Panc1 (cell line): Measurements from ENCODE around the gene ATP2B2.

ENCODE experiments used
- TF ChIP-seq, protein P1 (sequence below), 2 experiments: IDR thresholded peaks; 2 replicates each; pipeline ENCODE4 v1.6.1; 2011 to 2012; ENCODE audit warnings: low read depth in 2 of 2, control low read depth in 1 of 2, low read length in 1 of 2, mild to moderate bottlenecking in 1 of 2, moderate library complexity in 1 of 2; ENCODE audit not compliant: insufficient read depth in 1 of 2
- TF ChIP-seq, protein P2 (sequence below): fragments of 450-650 bp; IDR thresholded peaks from 2 replicates; pipeline ENCODE4 v1.5.1; 2017; ENCODE audit warnings: mild to moderate bottlenecking

DNA sequence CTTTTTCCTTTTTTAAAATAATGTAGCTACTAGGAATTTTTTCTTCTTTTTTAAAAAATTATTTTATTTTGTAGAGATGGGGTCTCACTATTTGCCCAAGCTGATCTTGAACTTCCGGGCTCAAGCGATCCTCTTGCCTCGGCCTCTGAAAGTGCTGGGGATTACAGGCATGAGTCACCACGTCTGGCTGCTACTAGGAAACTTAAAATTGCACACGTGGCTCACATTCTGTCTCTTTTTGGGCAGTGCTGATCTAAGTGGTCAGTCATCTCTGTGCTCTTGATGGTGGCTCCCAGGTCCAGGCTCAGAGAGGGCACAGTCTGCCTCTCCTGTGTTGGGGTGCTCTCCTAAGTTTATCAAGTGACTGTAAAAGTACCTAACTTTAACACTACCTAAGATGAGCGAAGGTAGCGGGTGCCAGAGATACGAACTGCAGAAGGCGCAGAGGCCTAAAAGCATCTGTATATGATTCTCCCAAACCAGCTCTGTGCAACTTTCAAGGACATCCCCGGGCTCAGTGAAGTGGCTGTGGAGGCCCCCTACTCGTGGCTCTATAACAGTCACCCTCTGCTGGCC, 131.6 kb downstream of the ATP2B2 start:
- TF ChIP-seq, protein P1, sequence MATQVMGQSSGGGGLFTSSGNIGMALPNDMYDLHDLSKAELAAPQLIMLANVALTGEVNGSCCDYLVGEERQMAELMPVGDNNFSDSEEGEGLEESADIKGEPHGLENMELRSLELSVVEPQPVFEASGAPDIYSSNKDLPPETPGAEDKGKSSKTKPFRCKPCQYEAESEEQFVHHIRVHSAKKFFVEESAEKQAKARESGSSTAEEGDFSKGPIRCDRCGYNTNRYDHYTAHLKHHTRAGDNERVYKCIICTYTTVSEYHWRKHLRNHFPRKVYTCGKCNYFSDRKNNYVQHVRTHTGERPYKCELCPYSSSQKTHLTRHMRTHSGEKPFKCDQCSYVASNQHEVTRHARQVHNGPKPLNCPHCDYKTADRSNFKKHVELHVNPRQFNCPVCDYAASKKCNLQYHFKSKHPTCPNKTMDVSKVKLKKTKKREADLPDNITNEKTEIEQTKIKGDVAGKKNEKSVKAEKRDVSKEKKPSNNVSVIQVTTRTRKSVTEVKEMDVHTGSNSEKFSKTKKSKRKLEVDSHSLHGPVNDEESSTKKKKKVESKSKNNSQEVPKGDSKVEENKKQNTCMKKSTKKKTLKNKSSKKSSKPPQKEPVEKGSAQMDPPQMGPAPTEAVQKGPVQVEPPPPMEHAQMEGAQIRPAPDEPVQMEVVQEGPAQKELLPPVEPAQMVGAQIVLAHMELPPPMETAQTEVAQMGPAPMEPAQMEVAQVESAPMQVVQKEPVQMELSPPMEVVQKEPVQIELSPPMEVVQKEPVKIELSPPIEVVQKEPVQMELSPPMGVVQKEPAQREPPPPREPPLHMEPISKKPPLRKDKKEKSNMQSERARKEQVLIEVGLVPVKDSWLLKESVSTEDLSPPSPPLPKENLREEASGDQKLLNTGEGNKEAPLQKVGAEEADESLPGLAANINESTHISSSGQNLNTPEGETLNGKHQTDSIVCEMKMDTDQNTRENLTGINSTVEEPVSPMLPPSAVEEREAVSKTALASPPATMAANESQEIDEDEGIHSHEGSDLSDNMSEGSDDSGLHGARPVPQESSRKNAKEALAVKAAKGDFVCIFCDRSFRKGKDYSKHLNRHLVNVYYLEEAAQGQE (IDR thresholded peaks at IDR 0.05; ENCODE audit: insufficient read depth in 1 of 2, low read depth in 2 of 2, low read length in 1 of 2), result no peak
- TF ChIP-seq, protein P2, sequence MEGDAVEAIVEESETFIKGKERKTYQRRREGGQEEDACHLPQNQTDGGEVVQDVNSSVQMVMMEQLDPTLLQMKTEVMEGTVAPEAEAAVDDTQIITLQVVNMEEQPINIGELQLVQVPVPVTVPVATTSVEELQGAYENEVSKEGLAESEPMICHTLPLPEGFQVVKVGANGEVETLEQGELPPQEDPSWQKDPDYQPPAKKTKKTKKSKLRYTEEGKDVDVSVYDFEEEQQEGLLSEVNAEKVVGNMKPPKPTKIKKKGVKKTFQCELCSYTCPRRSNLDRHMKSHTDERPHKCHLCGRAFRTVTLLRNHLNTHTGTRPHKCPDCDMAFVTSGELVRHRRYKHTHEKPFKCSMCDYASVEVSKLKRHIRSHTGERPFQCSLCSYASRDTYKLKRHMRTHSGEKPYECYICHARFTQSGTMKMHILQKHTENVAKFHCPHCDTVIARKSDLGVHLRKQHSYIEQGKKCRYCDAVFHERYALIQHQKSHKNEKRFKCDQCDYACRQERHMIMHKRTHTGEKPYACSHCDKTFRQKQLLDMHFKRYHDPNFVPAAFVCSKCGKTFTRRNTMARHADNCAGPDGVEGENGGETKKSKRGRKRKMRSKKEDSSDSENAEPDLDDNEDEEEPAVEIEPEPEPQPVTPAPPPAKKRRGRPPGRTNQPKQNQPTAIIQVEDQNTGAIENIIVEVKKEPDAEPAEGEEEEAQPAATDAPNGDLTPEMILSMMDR, result no peak
